T-helper 1 cell (primary cell): ENCODE measurements around the gene ETFA.
"Not testable (repeated sequence)": the region's sequence is repeated elsewhere in the genome, so short reads cannot be mapped to it uniquely, and the experiment has no call there.

ENCODE experiments used
- DNase-seq, 5 donors: peaks; one replicate each; pipeline ENCODE4 v3.0.0-alpha.2; 2012 to 2020

Gene ETFA

DNA sequence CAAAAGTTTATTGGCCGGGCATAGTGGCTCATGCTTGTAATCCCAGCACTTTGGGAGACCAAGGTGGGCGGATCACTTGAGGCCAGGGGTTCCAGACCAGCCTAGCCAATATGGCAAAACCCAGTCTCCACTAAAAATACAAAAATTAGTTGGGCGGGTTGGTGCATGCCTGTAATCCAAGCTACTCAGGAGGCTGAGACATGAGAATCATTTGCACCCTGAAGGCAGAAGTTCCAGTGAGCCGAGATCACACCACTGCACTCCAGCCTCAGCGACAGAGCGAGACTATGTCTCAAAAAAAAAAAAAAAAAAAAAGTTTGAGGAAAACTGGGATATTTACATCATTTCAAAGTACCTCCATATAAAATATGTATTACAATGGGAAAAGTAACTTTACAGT lies 40.4 kb downstream of the ETFA start:
- no peak for DNase-seq

GRCh38 chr15:76267077-76267476 lies 44.2 kb downstream of the ETFA start:
- no peak for DNase-seq

GRCh38 chr15:76265769-76266168 lies 45.5 kb downstream of the ETFA start:
- not testable (repeated sequence) for DNase-seq

- DNase-seq, result no peak
Measured at GRCh38 chr15:76260246-76260938, 50.9 kb downstream of the ETFA start.

- no peak for DNase-seq
Measured at GRCh38 chr15:76259392-76259791, 51.9 kb downstream of the ETFA start.

DNA sequence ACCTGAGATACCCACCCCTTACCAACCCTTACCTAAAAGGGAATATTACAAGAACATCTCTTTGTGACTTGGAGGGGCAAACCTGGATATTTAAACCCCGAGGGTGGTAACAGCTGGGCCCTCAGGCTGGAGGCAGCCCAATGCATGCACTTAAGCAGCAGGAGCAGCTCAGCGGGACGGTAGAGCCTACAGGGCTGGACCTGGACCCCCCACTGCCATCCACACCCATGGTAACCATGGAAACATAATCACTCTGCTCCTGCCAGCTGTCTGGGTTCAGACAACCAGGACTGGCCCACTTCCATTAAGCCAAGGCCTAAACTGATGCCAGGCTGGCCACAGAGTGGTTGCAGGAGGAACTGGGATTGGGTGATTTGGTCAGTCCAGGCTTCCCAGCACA lies 52.8 kb downstream of the ETFA start:
- DNase-seq, result no peak

GRCh38 chr15:76253691-76254473 lies 57.4 kb downstream of the ETFA start:
- DNase-seq, result no peak

GRCh38 chr15:76252249-76252648 lies 59.0 kb downstream of the ETFA start:
- no peak for DNase-seq

DNA sequence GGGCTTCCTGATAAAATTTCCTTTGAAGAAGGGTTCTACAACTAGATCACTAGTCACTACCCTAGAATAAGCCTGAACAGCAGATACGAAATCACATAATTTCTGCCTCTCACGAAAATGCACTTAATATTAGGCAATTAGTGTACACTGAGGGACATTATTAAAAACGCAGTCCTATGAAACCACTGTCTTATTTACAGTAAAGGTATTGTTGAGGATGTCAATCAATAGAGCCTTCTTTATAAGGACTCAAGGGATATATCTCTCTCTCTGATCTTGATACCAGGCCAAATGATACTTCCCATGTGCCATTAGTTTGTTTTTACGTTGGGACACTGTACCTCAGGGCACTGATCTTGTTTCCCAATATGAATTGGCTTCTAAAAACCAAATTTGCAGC lies 59.6 kb downstream of the ETFA start:
- DNase-seq, result no peak

- DNase-seq, result no peak
Measured at GRCh38 chr15:76245072-76245610, 66.1 kb downstream of the ETFA start.

- no peak for DNase-seq
Measured at GRCh38 chr15:76239786-76240185, 71.5 kb downstream of the ETFA start.

- no peak for DNase-seq
Measured at GRCh38 chr15:76236350-76236749, 74.9 kb downstream of the ETFA start.

DNA sequence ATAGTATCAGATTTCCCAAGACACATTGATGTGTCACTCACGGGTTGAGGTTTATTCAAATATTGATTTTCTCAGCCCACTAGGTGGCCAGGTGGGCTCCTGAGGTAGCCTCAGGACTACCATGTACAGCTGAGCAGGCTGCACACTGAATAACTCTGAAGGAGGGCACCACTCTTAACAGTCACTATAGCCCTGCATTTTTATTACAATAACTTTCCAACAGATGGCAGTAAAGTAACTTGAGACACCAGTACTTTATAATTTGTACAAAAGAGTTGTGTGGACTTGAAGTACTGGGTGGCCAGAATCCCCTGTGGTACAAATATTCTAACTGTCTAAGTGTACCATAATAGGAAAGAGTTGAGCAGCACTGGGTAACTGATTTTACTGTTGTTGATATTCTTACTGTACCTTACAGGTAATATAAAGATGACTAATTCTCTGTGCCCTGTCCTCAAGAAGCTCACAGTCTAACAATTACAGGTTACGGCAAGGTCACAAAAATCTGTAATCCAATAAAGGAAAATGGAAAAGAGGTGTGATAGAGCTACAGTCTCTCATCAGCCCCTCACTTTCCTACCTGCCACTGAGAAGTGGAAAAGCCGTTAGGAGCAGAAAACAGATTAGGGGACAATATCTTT lies 76.0 kb downstream of the ETFA start:
- peak in 1 of 5 donors; percentile 40 for DNase-seq

- DNase-seq, result no peak
Measured at GRCh38 chr15:76234337-76234889, 76.9 kb downstream of the ETFA start.

- no peak for DNase-seq
Measured at GRCh38 chr15:76233921-76234320, 77.3 kb downstream of the ETFA start.

DNA sequence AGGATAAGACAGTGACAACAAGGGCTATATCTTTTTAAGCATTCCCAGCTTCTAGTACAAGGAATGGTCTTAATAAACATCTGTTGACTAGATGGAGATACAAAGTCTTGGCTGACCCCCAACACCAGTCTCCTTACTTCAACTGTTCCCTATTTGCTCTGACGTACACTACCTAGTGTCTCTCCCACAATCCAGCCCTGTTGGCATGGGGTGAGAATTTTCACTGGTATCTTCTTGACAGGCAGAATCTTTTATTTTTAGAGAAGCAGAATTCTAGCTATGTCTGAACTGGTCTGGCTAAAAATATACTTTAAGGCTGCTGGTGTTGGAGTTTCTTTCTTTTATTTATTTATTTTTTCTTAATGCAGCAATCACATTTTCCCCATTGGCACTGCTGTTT lies 82.0 kb downstream of the ETFA start:
- DNase-seq, result no peak

- no peak for DNase-seq
Measured at GRCh38 chr15:76223521-76223920, 87.7 kb downstream of the ETFA start.

GRCh38 chr15:76222159-76222558 lies 89.1 kb downstream of the ETFA start:
- DNase-seq, result no peak

- DNase-seq, result no peak
Measured at GRCh38 chr15:76221085-76221767, 90.0 kb downstream of the ETFA start.

GRCh38 chr15:76217882-76218217 lies 93.4 kb downstream of the ETFA start:
- DNase-seq, result no peak

GRCh38 chr15:76217029-76217881 lies 94.0 kb downstream of the ETFA start:
- DNase-seq, result no peak

- DNase-seq, result no peak
Measured at GRCh38 chr15:76215634-76216033, 95.6 kb downstream of the ETFA start.
